ENCODE results near the gene GOLGA7B.

The GOLGA7B gene

DNA sequence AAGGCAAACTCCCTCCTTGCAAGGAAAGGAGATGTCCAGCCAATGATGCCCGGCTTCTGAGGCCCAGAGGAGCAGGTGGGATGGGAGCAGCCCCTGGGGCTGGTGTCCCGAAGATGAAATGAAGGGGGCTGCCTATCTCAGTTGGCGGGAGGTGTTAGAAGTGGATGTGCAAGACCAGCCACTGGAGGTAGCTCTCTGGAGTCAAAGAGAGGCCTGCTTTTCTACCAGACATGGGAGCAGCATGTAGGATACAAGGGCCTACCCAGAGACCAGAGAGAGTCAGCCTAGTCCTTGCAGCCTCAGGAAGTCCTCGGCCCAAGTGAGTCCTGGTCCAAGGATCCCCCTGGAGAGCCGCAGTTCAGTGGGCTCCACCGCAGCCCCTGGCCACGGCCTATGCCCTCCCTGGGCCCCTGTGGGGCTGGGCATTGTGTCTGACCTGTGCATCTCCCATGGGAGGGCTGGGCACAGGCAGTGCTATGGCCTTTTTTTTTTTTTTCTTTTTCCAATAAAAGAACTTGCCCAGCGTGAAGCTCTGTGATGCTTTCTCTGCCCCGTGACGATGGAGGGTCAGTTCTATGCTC is 17.7 kb downstream of the GOLGA7B start:
- DNase-seq (ENCODE audit: low spot score) = no peak

DNA sequence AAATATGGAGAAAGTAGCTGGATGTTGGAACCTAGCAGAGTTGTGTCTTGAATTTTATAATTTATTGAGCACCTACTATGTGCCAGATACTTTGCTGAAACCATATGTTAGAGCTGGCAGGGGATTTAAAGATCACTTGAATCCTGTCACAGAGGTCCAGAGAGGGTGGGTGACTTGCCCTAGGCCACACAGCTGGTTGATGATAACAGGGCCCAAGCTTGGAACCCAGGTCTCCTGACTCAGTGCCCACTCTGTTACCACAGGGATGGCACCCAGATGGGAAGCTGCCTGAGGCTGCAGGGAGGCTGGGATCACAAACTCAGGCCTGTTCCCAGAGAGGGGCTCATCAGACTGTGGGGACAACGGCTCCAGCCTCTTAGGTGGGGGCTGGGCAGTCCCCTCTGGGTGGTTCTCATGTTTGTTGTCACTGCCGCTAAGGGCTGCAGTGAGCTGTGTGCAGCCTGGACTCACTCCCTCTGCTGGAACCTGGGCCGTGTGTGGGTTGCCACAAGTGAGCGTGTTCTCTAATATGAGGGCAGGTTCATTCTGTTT is 18.6 kb downstream of the GOLGA7B start:
- no peak for DNase-seq (ENCODE audit: low spot score)

GRCh38 chr10:97869091-97870042 is 19.7 kb downstream of the GOLGA7B start:
- peak; percentile 95 for DNase-seq (ENCODE audit: low spot score)

DNA sequence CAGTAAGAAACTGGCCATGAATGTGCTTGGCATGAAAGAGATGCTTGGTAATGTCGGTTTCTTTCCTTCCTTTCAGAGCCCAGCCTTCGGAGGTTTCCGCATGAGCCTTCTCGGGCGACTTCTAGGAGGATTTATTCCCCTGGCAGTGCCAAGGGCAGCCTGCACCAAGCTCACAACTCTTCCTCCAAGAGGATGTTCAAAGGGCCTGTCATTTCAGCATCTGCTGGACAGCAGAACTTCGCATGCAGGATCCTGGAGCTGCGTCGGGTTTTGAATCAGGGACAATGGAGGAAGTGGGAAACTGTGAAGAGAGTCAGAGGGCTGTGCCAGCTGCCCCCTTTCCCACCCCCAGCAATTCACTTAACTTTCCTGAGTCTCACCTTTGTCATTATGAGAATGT is 21.3 kb downstream of the GOLGA7B start:
- DNase-seq (ENCODE audit: low spot score) = no peak

DNA sequence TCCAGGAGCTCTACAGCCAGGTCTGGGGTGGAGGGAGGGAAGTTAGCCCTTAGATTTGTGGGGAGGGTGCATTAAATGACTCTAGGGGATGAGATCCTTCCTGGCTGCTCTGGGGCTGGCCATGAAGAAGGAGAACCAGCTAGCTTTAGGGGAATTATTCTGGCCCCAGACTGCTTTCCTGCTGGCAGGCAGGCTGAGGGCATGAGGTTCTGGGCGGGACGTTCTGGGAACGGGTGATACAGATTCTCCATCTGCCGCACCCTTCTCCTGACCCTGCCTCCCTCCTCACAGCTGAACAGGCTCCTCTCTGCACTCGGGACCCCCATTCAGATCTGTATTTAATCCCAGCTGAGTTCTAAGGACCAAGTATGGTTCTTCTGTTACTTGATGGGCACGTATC is 23.9 kb downstream of the GOLGA7B start:
- DNase-seq (ENCODE audit: low spot score) = no peak

DNA sequence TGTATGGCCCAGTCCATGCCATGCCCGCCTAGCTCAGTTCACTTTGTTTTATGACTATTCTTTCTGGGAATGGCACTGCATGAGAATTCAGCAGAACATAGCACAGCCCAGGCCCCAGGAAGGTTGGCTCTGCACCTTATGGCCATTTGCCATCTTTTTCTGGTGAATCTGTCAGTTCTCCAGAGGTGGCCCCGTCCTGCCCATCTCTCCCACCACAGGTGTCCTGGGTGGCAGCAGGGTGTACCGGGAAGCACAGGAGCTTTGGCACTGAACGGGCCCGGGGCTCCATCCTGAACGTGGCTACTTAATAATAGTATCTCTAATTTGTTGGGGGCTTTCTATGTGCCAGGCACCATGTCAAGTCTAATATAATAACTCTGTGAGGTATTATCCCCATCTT is 24.7 kb downstream of the GOLGA7B start:
- DNase-seq (ENCODE audit: low spot score) = no peak

DNA sequence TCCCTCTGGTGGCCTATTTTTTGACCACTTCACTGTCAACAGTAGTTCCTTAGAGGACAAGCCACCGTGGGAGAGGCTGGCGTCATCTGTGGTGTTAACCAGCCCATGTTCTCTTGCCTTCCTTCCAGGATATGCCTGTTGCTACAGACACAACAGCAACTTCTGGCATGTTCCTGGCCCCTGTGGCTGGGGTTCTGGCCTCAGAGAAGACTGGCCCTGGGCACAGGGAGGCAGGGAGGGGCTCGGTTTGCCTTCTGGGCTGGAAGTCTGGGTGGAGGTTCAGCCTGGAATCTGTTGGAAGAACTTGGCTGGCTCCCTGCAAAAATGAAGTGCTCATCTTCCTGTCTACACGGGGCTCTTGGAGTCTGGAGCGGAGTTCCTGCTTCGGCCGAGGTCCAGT is 25.7 kb downstream of the GOLGA7B start:
- no peak for DNase-seq (ENCODE audit: low spot score)

DNA sequence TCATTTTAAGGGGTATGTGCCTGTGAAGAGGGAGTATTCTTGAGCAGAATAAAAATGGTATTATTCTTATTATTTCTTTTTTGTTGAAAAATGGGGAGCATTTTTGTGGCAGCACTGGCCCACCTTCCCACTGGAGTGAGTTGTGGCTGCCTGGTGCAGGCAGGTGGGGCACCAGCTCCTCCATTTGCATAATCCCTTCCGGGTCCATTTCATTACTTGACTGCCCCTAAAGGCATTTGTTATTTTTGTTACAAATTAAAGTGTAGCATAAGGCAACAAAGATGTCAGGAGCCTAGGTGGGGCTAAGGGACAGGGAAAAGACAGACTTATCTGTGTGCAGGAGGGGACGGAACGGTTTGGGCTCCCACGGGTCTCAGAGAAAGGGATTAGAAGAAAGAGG is 26.8 kb downstream of the GOLGA7B start:
- no peak for DNase-seq (ENCODE audit: low spot score)

- no peak for DNase-seq (ENCODE audit: low spot score)
These were observed 29.6 kb downstream of the GOLGA7B start for GRCh38 chr10:97879241-97879640.

DNA sequence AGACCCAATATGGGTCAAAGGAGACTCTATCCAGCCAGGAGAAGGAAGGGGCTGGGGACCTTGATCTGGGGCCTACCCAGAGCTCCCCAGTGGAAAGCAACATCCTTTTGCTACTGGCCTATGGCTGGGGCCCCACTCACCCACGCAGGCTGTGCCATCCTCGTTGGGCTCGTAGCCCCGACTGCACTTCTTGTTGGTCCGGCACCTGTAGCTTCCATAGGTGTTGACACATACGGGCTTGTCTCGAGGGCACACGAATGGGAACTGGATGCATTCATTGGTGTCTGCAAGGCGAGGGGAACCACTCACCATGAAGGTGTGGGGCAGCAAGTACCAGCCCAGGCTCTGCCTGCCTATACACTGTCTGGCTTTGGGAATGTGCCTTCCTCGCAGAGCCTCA is 30.5 kb downstream of the GOLGA7B start:
- DNase-seq (ENCODE audit: low spot score) = no peak

GRCh38 chr10:97882142-97883091 is 32.8 kb downstream of the GOLGA7B start:
- DNase-seq (ENCODE audit: low spot score) = peak; percentile 100

DNA sequence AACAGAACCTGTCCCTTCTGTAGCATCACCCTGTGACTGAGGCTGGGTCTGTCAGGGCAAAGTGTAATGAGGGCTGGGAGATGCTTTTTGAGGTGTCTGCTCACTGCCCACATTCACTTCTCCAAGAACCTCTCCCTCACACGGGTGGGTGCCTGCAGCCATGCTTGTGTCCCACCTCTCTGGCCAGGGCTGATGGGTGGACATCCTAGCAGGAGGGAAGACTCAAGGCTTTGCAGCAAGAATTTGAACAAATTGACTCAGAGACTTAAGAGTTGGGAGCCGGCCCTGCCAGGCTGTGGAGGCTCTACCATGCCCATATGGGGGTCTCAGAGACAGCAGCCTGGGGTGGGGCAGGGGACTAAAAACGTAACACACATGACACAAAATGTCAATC is 33.4 kb downstream of the GOLGA7B start:
- DNase-seq (ENCODE audit: low spot score) = no peak

DNA sequence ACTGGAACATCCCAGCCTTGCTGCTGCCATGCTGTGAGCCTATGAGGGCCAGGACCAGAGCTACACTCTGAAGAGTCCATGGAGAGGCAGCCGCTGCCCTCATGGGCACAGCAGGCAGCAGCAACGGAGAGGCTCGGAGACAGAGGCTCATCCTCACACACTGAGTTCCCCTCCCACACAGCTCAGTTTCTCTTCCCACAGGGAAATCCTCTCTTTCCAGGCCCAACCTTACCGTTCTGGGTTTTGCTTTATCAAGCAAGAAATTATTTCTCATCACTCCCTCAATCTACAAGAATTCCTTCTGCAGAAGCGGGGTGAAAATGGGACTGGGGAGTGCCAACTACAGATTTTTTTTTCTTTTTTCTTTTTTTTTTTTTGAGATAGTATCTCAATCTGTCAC is 36.6 kb downstream of the GOLGA7B start:
- no peak for DNase-seq (ENCODE audit: low spot score)

DNA sequence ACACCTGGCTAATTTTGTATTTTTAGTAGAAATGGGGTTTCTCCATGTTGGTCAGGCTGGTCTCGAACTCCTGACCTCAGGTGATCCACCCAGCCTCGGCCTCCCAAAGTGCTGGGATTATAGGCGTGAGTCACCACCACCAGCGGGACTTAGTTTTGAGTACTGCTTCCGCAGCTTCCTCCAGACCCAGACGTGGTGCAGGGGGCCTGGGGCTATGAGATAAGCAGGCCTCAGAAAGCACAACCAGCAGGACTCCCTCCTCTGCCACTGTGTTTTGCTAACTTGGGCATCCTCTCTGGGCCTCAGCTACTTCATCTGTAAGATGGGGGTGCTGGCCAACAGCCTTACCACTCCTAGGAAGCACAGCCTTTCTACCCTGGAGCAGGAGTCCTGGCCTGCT is 37.8 kb downstream of the GOLGA7B start:
- DNase-seq (ENCODE audit: low spot score) = peak; percentile 9

DNA sequence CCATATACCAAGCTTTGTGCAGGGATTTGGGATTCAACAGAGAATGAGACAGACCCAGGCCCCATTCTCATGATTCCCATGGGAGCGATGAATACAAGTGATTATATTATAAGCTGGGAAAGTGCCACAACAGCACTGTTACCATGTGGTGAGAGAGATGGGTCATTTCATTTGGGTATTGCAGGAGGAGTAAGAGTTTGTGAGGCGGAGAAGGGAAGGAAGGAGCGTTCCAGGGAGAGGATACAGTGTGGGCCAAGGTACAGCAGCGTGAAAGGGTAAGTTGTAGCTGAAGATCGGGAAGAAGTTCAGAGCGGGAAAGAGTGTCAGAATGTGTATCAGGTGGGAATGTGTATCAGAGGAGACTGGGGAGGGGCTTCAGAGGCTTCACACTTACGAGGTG is 38.5 kb downstream of the GOLGA7B start:
- DNase-seq (ENCODE audit: low spot score) = no peak

GRCh38 chr10:97888641-97889262 is 39.1 kb downstream of the GOLGA7B start:
- DNase-seq (ENCODE audit: low spot score) = peak; percentile 91

- DNase-seq (ENCODE audit: low spot score) = peak; percentile 99
These were observed 40.0 kb downstream of the GOLGA7B start for GRCh38 chr10:97889461-97890265.

- DNase-seq (ENCODE audit: low spot score) = no peak
These were observed 42.0 kb downstream of the GOLGA7B start for GRCh38 chr10:97891497-97892167.

- no peak for DNase-seq (ENCODE audit: low spot score)
These were observed 42.9 kb downstream of the GOLGA7B start for GRCh38 chr10:97892506-97892905.

DNA sequence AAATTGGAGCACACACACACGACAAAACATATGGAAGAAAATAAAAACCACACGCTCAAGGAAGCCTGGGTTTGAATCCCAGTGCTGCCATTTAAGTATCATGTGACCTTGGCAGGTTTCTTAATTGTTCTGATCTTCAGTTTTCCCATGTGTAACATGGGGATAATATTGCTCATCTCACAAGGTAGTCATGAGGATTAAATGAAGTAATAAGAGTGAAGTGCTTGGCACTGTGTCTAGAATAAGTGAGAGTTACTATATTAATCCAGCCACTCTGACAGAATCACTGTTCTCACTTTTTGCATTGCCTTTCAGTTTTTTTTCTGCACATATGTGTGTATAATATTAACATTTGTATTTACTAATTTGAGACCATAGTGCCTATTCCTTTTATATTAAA is 43.3 kb downstream of the GOLGA7B start:
- DNase-seq (ENCODE audit: low spot score) = no peak

All from kidney tubule cell (primary cell).